HepG2 (cell line): ENCODE data around the gene MAP2K7. TPM values are rescaled to one million over a fixed set of nuclear protein-coding genes. Genes with fewer than 3 reads are reported as not detected.
A peak's percentile ranks its signal among the peaks of the same experiment; 100 is the strongest.

Experiments
- ATAC-seq: fragments of 200-7000 bp; cut with Tn5 transposase; 3 replicates; pipeline ENCODE4 v1.9.1; 2020; ENCODE audit warnings: mild to moderate bottlenecking, moderate library complexity
- BruUV-seq: library from RNA; stranded (reverse); fragments of 400-500 nt; replicated peaks from 2 replicates; lab custom pipeline; 2021; lab: Mats Ljungman, UMichigan
- CTCF ChIA-PET: fragments of 300-600 bp; formaldehyde crosslinking; extraction: SDS; loops from one replicate; lab custom pipeline; 2021; ENCODE audit warnings: low total read pairs, inconsistent platforms, low intra/inter-chr PET ratio; lab: Yijun Ruan, JAX
- POLR2A ChIA-PET: fragments of 350-600 bp; sonication (Branson Sonifier 250); formaldehyde crosslinking; loops from one replicate; lab custom pipeline; 2020; ENCODE audit warnings: antibody characterized with exemption, inconsistent platforms; lab: Yijun Ruan, JAX
- DNase-seq: peaks from one replicate; pipeline ENCODE4 v3.0.0-alpha.2; 2015; ENCODE audit warnings: low spot score
- FAIRE-seq: peaks from 3 replicates; lab custom pipeline; 2011; peaks lifted over from hg19 to GRCh38; lab: Jason Lieb, UNC
- H2AFZ ChIP-seq: one replicate; pipeline ENCODE4 v1.6.1; 2011; ENCODE audit warnings: low read length, inconsistent platforms
- H3K27ac ChIP-seq: fragments of 300-600 bp; 3 replicates; pipeline ENCODE4 v1.8.0; 2011; ENCODE audit warnings: mixed run types, mild to moderate bottlenecking, mixed read lengths, low read length, inconsistent platforms; ENCODE audit not compliant: insufficient read depth; ENCODE audit errors: extremely low read length
- H3K27me3 ChIP-seq, 2 experiments: fragments of 200-600 bp in 1 of 2; 2 replicates in 1 of 2; 3 replicates in 1 of 2; pipeline versions ENCODE4 v1.6.0 to v1.8.0; 2011; ENCODE audit warnings: low read length in 2 of 2, mild to moderate bottlenecking in 2 of 2, moderate library complexity in 2 of 2, inconsistent platforms in 1 of 2; ENCODE audit not compliant: insufficient read depth in 2 of 2, control insufficient read depth in 1 of 2
- H3K36me3 ChIP-seq, 2 experiments: fragments of 200-600 bp in 1 of 2; replicated peaks in 1 of 2; 2 replicates in 1 of 2; 3 replicates in 1 of 2; pipeline versions ENCODE4 v1.5.1 to v1.8.0; 2011; ENCODE audit warnings: low read length in 2 of 2, inconsistent platforms in 1 of 2; ENCODE audit not compliant: insufficient read depth in 2 of 2, control insufficient read depth in 1 of 2
- H3K4me1 ChIP-seq: 2 replicates; pipeline ENCODE4 v1.5.1; 2012; ENCODE audit warnings: low read length, inconsistent platforms; ENCODE audit not compliant: insufficient read depth
- H3K4me2 ChIP-seq: 2 replicates; pipeline ENCODE4 v1.6.0; 2011; ENCODE audit warnings: low read depth, low read length, inconsistent platforms
- H3K4me3 ChIP-seq, 3 experiments: fragments of 200-600 bp in 1 of 3; sonication (generic), shearing (Covaris generic) in 1 of 3; replicated peaks in 1 of 3; 2 replicates each; pipeline ENCODE4 v1.5.1; 2011 to 2016; ENCODE audit warnings: low read length in 3 of 3, inconsistent platforms in 2 of 3, low read depth in 2 of 3, mild to moderate bottlenecking in 2 of 3, control low read depth in 1 of 3, mixed read lengths in 1 of 3; ENCODE audit not compliant: insufficient read depth in 1 of 3
- H3K79me2 ChIP-seq: one replicate; pipeline ENCODE4 v1.6.1; 2011; ENCODE audit warnings: low read length, inconsistent platforms; ENCODE audit not compliant: insufficient read depth
- H3K9ac ChIP-seq: 2 replicates; pipeline ENCODE4 v1.6.0; 2011; ENCODE audit warnings: mild to moderate bottlenecking, low read depth, low read length, inconsistent platforms; ENCODE audit not compliant: insufficient read depth
- H3K9me3 ChIP-seq: 2 replicates; pipeline ENCODE4 v1.5.1; 2012; ENCODE audit warnings: mild to moderate bottlenecking, low read length
- H4K20me1 ChIP-seq: 2 replicates; pipeline ENCODE4 v1.6.0; 2011; ENCODE audit warnings: inconsistent platforms, mild to moderate bottlenecking, low read length, moderate library complexity; ENCODE audit not compliant: insufficient read depth
- KMT2B ChIP-seq: IDR thresholded peaks from 2 replicates; pipeline ENCODE4 v1.6.1; 2016; ENCODE audit warnings: missing genetic modification reagents, missing compliant biosample characterization
- ZNF263 ChIP-seq: sonication (generic); formaldehyde crosslinking; IDR thresholded peaks from 2 replicates; pipeline ENCODE4 v1.4.0; 2020; ENCODE audit warnings: missing genetic modification reagents
- ZNF747 ChIP-seq: sonication (generic); formaldehyde crosslinking; IDR thresholded peaks from 2 replicates; pipeline ENCODE4 v1.8.1; 2023; ENCODE audit warnings: missing genetic modification reagents, mild to moderate bottlenecking, borderline replicate concordance
- WGBS: methylation state at CpG from one replicate; pipeline ENCODE4 v1.1.6; 2017; ENCODE audit warnings: low lambda C conversion rate; 5-methylcytosine and 5-hydroxymethylcytosine counted together
- in situ Hi-C: cut with HindIII; loops from 2 replicates; pipeline ENCODE4 v1.10.0; 2017; ENCODE audit warnings: low pct_unique_long_range_greater_than_20kb; ENCODE audit not compliant: extremely low pct_ligation_motif_present
- intact Hi-C: fragments of 100-400 bp; cut with micrococcal nuclease; formaldehyde crosslinking; loops from one replicate; pipeline ENCODE4 v1.10.0; 2022; ENCODE audit not compliant: unreplicated experiment
- polyA plus RNA-seq, 8 experiments: library from polyadenylated mRNA; depleted of rRNA in 3 of 8; stranded (reverse) in 7 of 8; unstranded in 1 of 8; fragments of >200 nt; fragmentation: Illumina TruSeq in 4 of 8; extraction: Trizol in 4 of 8; gene quantifications; 2 replicates each; pipeline versions ENCODE4 v1.2.1 to v1.2.3, GENCODE V29; 2011 to 2016; ENCODE audit warnings: low read depth in 4 of 8, missing spikeins in 1 of 8, mixed read lengths in 1 of 8; ENCODE audit not compliant: insufficient read depth in 1 of 8
- total RNA-seq, 5 experiments: library from RNA; depleted of rRNA; stranded (reverse); fragments of >200 nt; fragmentation: Illumina TruSeq; extraction: Trizol; gene quantifications; 2 replicates each; pipeline ENCODE4 v1.2.3, GENCODE V29; 2016; ENCODE audit warnings: low read depth in 1 of 5
- TF ChIP-seq, protein P1 (sequence below): sonication (generic); formaldehyde crosslinking; IDR thresholded peaks from 2 replicates; pipeline ENCODE4 v1.8.0; 2022; ENCODE audit warnings: mild to moderate bottlenecking, missing genetic modification reagents

The MAP2K7 gene
- total and polyA plus RNA-seq, 2 of the 13 experiments (the other 11 are each of a cell fraction or from before 2014, with no cell fraction given), result 9.0 to 10.8 TPM

DNA sequence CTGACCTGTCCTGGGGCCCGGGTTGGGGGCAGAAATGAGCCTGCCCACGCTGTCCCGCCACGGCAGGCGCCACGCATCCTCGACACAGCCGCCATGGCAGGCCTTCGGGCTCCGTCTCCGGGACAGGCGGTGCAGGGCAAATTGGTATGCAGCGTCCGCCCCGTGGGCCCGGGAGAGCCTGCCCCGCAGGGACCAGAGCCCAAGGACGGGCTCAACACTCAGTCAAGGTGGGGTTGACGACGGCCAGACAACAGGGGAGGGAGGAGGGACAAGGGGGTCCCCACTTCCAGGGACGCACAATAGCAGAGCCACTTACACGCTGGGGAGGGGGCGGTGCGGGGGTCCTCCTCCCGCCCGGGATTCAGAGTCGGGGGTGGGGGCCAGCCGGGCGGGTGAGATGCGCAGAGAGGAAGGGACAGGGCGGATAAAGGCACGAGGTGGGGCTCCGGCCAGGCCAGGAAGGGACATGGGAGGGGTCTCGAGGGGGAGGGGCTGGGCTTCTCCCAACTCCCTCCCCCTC lies 21.0 kb downstream of the MAP2K7 start:
- H3K4me2 ChIP-seq, result peak overlapping the region; percentile 55
- 81% methylated on average over 12 of the region's 34 CpGs for WGBS
- H3K36me3 ChIP-seq, result peaks cover 6 to 10% of the 10 kb centered on the region in 2 experiments; a peak in 2 of 5 replicates
- TF ChIP-seq, protein P1, sequence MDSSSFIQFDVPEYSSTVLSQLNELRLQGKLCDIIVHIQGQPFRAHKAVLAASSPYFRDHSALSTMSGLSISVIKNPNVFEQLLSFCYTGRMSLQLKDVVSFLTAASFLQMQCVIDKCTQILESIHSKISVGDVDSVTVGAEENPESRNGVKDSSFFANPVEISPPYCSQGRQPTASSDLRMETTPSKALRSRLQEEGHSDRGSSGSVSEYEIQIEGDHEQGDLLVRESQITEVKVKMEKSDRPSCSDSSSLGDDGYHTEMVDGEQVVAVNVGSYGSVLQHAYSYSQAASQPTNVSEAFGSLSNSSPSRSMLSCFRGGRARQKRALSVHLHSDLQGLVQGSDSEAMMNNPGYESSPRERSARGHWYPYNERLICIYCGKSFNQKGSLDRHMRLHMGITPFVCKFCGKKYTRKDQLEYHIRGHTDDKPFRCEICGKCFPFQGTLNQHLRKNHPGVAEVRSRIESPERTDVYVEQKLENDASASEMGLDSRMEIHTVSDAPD (CRISPR knock-in tag), result 0 out of 2 replicates have a peak, but pooled peaks have one; percentile 7
- no peak for TF ChIP-seq ZNF747 (CRISPR knock-in tag)
- FAIRE-seq (no peak), ATAC-seq (no peak), DNase-seq (no peak)
- no peaks in the 10 kb centered on the region for H3K9me3 ChIP-seq
- peak overlapping the region in 1 of 3 experiments; percentile 55; a peak in 1 of 6 replicates for H3K4me3 ChIP-seq
- peaks cover 5% of the 10 kb centered on the region; the same call in 1 of the 2 replicates for H4K20me1 ChIP-seq
- ChIA-PET POLR2A (interaction anchor here (0.5 kb wide), 1 partner anchor 28 kb away, joined by 3 read pairs; no protein-coding TSS in a partner anchor), CTCF (interaction anchor here (1.2 to 2.7 kb wide), 2 partner anchors 56 to 71 kb away, joined by 4 to 28 read pairs; no protein-coding TSS in a partner anchor)
- H3K4me1 ChIP-seq, result peaks cover 8% of the 10 kb centered on the region
- no peaks in the 10 kb centered on the region for H3K79me2 ChIP-seq
- H3K9ac ChIP-seq, result no peak overlapping the region
- no peaks in the 10 kb centered on the region; a peak in 1 of 5 replicates for H3K27me3 ChIP-seq
- no TSS peak for BruUV-seq
- in situ Hi-C loops (loop anchor here (5.0 kb wide), 1 partner anchor 72 kb away; no protein-coding TSS in a partner anchor), intact Hi-C loops (loop anchor here (2.0 kb wide), 1 partner anchor 72 kb away; no protein-coding TSS in a partner anchor)
- no peak overlapping the region for H3K27ac ChIP-seq
- H2AFZ ChIP-seq, result no peak overlapping the region

DNA sequence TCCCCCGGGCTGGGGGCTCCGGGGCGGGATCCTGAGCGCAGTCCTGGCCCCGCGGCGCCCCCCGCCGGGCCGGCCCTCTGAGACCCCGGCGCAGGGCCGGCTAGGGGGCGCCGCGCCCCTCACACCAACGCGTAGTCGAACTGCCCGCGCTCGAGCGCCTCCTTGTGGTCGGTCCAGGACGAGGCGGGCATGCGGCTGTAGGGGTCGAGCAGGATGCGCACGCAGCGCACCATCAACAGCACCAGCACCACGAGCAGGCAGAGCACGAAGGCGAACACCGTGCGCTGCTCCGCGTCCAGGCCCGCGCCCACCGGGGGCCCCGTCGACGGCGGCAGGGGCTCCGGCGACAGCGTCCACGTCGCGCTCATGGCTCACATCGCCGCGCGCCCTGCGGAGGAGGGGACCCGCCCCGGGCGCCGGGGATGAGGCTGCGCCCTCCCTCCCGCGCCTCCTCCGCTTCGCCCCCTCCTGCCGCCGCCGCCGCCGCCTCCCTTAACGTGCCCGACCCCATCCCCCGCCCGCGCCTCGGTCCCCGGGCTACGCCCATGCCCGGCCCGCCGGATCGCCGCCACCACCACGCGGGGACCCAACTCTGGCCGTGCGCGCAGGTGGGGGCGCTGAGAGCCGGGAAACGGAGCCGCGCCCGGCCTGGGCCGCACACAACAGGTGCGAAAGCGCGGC lies 21.6 kb downstream of the MAP2K7 start:
- H3K9me3 ChIP-seq, result no peaks in the 10 kb centered on the region
- no TSS peak for BruUV-seq
- no peak for FAIRE-seq
- in situ Hi-C loops, result no loop called here
- peak; percentile 59 for ATAC-seq
- H2AFZ ChIP-seq, result no peak overlapping the region
- peaks cover 5% of the 10 kb centered on the region; the same call in 1 of the 2 replicates for H4K20me1 ChIP-seq
- H3K27me3 ChIP-seq, result no peaks in the 10 kb centered on the region
- peak; percentile 64 for DNase-seq
- peak overlapping the region in 1 of 3 experiments; percentile 55; a peak in 1 of 6 replicates for H3K4me3 ChIP-seq
- peaks cover 6 to 10% of the 10 kb centered on the region in 2 experiments; a peak in 2 of 5 replicates for H3K36me3 ChIP-seq
- no peaks in the 10 kb centered on the region for H3K79me2 ChIP-seq
- H3K9ac ChIP-seq, result no peak overlapping the region
- H3K27ac ChIP-seq, result no peak overlapping the region
- WGBS, result 5% methylated on average over 16 of the region's 98 CpGs
- intact Hi-C loops, result loop anchor here (2.0 kb wide), 1 partner anchor 73 kb away; no protein-coding TSS in a partner anchor
- ChIA-PET CTCF (interaction anchor here (0.6 to 2.7 kb wide), 3 partner anchors 54 to 72 kb away, joined by 3 to 28 read pairs (median 4); no protein-coding TSS in a partner anchor), POLR2A (no interaction called here)
- peak overlapping the region; percentile 55 for H3K4me2 ChIP-seq
- peaks cover 8% of the 10 kb centered on the region for H3K4me1 ChIP-seq
- TF ChIP-seq ZNF263 (0 out of 2 replicates have a peak, but pooled peaks have one; percentile 43), KMT2B (CRISPR knock-in tag) (peak; percentile 34; the same call in 1 of the 2 replicates)
